ENCODE data around the gene CCDC92.
A peak's percentile ranks its signal among the peaks of the same experiment; 100 is the strongest.
"Not testable (repeated sequence)": the region's sequence is repeated elsewhere in the genome, so short reads cannot be mapped to it uniquely, and the experiment has no call there.

Gene CCDC92

DNA sequence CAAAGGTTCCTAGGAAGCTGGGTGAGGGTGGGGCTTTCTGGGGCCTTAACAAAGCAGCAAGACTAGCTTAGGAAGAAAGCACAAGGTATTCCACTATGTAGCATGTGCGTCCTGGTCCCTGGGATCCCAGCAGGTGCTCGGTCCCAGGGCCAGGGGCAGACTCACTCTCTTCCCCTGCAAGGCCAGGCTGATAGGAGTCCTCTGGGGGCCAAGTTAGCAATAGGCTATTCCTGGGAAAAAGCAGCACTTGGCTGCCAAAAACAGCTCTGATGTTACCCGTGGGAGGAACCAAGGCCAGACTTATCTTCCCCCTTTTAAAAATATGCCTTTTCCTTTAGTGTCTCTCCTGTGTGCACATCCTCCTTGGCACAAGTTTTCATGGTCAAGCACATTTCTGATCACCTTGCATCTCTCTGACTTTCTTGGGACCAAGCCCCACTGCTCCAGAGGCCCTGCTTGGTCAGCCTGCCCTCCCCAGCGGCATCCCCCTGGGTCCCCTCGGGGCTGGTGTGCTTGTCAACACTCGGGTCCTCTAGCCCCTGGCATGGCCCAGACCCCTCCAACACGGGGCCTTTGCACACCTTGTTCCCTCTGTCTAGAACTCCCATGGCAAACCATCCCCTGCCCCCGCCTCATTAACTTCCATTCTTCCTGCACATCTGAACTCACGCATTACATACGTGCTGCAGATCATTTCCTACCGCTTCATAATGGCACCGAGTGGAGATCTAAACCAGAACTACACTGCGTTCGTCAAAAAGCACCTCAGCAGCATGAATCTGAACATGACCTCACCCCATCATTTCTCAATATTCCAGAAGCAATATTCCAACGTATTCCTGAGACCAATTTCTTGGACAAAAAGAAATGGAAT lies 21.9 kb downstream of the CCDC92 start:
- TF ChIP-seq, protein P1, sequence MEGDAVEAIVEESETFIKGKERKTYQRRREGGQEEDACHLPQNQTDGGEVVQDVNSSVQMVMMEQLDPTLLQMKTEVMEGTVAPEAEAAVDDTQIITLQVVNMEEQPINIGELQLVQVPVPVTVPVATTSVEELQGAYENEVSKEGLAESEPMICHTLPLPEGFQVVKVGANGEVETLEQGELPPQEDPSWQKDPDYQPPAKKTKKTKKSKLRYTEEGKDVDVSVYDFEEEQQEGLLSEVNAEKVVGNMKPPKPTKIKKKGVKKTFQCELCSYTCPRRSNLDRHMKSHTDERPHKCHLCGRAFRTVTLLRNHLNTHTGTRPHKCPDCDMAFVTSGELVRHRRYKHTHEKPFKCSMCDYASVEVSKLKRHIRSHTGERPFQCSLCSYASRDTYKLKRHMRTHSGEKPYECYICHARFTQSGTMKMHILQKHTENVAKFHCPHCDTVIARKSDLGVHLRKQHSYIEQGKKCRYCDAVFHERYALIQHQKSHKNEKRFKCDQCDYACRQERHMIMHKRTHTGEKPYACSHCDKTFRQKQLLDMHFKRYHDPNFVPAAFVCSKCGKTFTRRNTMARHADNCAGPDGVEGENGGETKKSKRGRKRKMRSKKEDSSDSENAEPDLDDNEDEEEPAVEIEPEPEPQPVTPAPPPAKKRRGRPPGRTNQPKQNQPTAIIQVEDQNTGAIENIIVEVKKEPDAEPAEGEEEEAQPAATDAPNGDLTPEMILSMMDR (IDR thresholded peaks at IDR 0.05) = no peak
- no peak overlapping the region for H3K27ac ChIP-seq
- H3K4me3 ChIP-seq = no peak overlapping the region
- peak; percentile 43 for DNase-seq (ENCODE audit: low spot score)

DNA sequence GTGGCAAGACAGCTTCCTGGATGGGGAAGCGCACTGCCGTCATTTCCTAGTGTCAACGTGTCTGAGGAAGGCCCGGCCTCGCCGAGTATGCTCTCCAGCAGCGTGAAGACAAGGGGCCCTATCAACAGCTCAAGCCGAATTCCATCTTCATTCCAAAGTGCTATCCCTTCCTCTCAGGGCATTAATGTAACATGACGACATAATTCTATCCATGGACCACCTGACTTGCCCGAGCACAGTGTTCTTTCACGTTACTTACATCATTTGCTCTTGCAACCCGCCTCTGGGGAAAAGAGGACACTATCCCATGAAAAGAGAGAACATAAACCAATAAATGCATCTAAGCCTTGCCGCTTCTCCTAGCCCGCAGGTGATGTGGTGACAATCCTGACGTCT lies 22.9 kb downstream of the CCDC92 start:
- H3K27ac ChIP-seq = no peak overlapping the region

DNA sequence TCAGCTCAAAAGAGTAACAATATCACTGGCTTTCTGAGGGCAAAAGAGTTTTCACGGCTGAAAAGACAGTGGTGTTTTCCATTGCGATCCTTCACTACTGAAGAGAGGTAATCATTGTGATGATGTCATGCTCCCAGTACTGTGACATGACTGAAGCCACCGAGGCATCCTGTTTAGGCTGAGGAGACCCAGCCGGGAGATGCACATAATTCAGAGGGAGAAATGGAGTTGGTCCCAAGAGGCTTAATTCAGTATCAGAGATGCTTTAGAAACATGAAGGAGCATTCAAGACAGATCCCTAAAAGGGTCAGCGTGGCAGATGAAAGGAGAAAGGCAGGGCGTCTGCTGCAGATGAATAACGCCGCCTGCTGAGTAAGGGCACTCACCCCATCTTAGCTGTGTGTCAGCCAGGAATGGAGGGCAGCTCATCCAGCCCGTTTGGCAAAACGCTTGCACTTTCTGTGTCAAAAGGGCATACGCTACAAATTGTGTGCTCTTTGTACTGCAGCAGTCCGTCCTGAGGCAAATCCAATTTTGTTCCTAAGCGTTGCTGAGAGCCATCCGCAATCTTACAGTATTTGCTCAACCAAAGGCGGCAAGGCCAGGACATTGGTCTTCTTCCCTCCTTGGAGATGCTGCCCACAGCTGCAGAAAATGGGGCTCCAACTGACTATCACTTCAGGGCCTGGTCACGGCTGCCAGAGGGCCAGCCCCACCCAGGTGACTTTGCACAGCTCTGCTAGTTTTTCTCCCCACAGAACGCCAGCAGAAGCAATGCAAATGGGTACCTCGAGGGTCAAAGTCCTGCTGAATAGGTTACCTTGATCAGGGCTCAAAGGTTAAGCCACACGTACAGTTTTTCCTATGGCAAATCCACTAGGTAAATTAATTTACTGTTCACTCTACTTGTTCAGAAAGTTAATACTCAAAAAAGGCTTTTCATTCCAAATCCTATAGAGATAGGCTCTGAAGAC lies 23.5 kb downstream of the CCDC92 start:
- TF ChIP-seq, protein P1 (IDR thresholded peaks at IDR 0.05) = no peak
- Histone ChIP-seq H3K27ac (no peak overlapping the region), H3K4me3 (no peak overlapping the region)
- peak; percentile 64 for DNase-seq (ENCODE audit: low spot score)

More for the DNA sequence above, 22.9 kb downstream of the CCDC92 start:
- DNase-seq (ENCODE audit: low spot score) = peak; percentile 35
- no peak overlapping the region for H3K4me3 ChIP-seq
- TF ChIP-seq, protein P1 (IDR thresholded peaks at IDR 0.05) = no peak

DNA sequence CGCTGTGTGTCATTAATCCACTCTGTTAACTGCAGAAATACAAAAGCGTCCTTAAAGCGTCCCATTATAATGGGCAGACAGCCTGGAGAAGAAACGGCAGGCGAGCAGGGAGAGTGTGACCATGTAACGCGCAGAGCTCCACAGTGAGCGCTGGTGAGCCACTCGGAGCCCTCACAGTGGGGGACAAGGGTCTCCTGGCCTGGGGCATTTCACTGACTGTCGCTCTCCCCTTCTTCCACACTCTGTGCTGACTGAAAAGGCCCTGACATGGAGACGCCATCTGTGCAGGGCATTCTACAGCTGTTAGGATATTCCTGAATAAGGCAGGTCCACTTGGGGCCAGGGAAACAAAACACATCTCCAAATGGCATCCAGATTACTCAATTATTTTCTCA lies 24.2 kb downstream of the CCDC92 start:
- TF ChIP-seq, protein P1 (IDR thresholded peaks at IDR 0.05) = no peak
- H3K27ac ChIP-seq = no peak overlapping the region
- H3K4me3 ChIP-seq = no peak overlapping the region
- peak; percentile 31 for DNase-seq (ENCODE audit: low spot score)

DNA sequence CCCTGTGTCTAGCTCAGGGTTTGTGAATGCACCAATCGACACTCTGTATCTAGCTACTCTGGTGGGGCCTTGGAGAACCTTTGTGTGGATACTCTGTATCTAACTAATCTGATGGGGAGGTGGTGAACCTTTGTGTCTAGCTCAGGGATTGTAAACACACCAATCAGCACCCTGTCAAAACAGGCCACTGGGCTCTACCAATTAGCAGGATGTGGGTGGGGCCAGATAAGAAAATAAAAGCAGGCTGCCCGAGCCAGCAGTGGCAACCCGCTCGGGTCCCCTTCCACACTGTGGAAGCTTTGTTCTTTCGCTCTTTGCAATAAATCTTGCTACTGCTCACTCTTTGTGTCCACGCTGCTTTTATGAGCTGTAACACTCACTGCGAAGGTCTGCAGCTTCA lies 25.1 kb downstream of the CCDC92 start:
- H3K4me3 ChIP-seq; DNase-seq (ENCODE audit: low spot score); H3K27ac ChIP-seq: not testable (repeated sequence)

DNA sequence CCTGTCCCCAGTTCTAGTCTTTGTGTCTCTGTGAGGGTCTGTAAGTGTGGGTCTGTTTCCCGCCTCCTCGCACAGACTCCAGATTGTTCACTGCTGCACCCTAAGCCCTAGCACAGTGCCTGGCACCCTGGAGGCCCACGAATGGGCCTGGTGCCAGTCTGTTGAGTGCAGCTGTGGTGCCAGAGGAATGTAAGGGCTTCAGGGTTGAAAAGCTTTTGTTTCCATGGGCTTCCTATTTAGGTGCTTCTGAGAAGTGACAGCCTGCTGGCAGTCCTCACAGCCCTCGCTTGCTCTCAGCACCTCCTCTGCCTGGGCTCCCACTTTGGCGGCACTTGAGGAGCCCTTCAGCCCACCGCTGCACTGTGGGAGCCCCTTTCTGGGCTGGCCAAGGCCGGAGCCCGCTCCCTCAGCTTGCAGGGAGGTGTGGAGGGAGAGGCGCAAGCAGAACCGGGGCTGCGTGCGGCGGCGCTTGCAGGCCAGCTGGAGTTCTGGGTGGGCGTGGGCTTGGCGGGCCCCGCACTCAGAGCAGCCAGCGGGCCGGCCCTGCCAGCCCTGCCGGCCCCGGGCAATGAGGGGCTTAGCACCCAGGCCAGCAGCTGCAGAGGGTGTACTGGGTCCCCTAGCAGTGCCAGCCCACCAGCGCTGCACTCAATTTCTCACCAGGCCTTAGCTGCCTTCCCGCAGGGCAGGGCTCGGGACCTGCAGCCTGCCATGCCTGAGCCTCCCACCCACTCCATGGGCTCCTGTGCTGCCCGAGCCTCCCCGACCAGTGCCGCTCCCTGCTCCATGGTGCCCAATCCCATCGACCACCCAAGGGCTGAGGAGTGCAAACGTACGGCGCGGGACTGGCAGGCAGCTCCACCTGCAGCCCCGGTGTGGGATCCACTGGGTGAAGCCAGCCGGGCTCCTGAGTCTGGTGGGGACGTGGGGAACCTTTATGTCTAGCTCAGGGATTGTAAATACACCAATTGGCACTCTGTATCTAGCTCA lies 25.8 kb downstream of the CCDC92 start:
- H3K4me3 ChIP-seq, H3K27ac ChIP-seq: not testable (repeated sequence)
- peak; percentile 14 for DNase-seq (ENCODE audit: low spot score)

DNA sequence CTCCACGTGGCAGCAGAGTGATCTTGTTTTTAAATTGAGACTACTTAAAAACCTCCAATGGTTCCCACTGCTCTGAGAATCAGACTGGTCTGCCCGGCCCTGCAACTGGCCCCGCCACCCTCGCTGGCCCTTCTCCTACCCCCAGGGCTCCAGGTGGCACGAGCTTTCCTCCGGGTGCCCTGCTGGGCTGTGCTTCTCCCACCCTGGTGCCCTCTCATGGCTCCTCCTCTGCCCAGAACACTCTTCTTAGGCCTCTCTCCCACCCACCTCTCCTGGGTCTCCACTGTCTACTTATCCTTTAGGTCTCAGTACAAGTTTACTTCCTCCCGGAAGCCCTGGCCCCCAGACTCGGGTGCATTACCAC lies 26.5 kb downstream of the CCDC92 start:
- H3K27ac ChIP-seq = no peak overlapping the region

More for the DNA sequence above, 26.5 kb downstream of the CCDC92 start:
- TF ChIP-seq, protein P1 (IDR thresholded peaks at IDR 0.05) = no peak
- H3K4me3 ChIP-seq = no peak overlapping the region
- peak; percentile 52 for DNase-seq (ENCODE audit: low spot score)
